Neural cell (in vitro differentiated cells): Measurements from ENCODE around the gene SFTPA2. TPM values are rescaled to one million over a fixed set of nuclear protein-coding genes. Genes with fewer than 3 reads are reported as not detected.
"Not testable (repeated sequence)": the region's sequence is repeated elsewhere in the genome, so short reads cannot be mapped to it uniquely, and the experiment has no call there.

Experiments used
- H2AFZ ChIP-seq: fragments of 200-600, 300-800 bp; sonication (generic), shearing (Covaris generic); 2 replicates; pipeline ENCODE4 v1.6.0; 2014; ENCODE audit warnings: low read depth, mild to moderate bottlenecking, antibody characterized with exemption, low read length, moderate library complexity
- H3F3A ChIP-seq: fragments of 200-600 bp; shearing (Covaris generic); 2 replicates; pipeline ENCODE4 v1.6.1; 2016; ENCODE audit warnings: mild to moderate bottlenecking, moderate library complexity, mixed read lengths, antibody characterized with exemption, low read length; ENCODE audit not compliant: insufficient read depth, poor library complexity, severe bottlenecking
- H3K27ac ChIP-seq: fragments of 200-600, 300-800 bp; sonication (generic), shearing (Covaris generic); 2 replicates; pipeline ENCODE4 v1.5.1; 2014; ENCODE audit warnings: mild to moderate bottlenecking, low read length, moderate library complexity
- H3K27me3 ChIP-seq: fragments of 300-800, 200-600 bp; sonication (generic), shearing (Covaris generic); 2 replicates; pipeline ENCODE4 v1.6.0; 2014; ENCODE audit warnings: mild to moderate bottlenecking, low read depth, low read length, moderate library complexity; ENCODE audit not compliant: insufficient read depth
- H3K36me3 ChIP-seq: fragments of 300-800, 200-600 bp; sonication (generic), shearing (Covaris generic); 2 replicates; pipeline ENCODE4 v1.5.1; 2014; ENCODE audit warnings: mild to moderate bottlenecking, antibody characterized with exemption, low read length, moderate library complexity; ENCODE audit not compliant: insufficient read depth
- H3K4me2 ChIP-seq: fragments of 300-800, 200-600 bp; sonication (generic), shearing (Covaris generic); 2 replicates; pipeline ENCODE4 v1.6.0; 2014; ENCODE audit warnings: mild to moderate bottlenecking, low read length
- H3K4me3 ChIP-seq: fragments of 300-800, 200-600 bp; sonication (generic), shearing (Covaris generic); 2 replicates; pipeline ENCODE4 v1.5.1; 2014; ENCODE audit warnings: mild to moderate bottlenecking, low read length, moderate library complexity
- H3K79me2 ChIP-seq: fragments of 200-600 bp; shearing (Covaris generic); replicated peaks from 2 replicates; pipeline ENCODE4 v1.6.0; 2014; ENCODE audit warnings: mild to moderate bottlenecking, low read length, moderate library complexity; ENCODE audit not compliant: insufficient read depth
- H3K9ac ChIP-seq: fragments of 300-800, 200-600 bp; sonication (generic), shearing (Covaris generic); 2 replicates; pipeline ENCODE4 v1.6.1; 2016; ENCODE audit warnings: mild to moderate bottlenecking, low read length, mixed read lengths
- H3K9me2 ChIP-seq: fragments of 200-600 bp; shearing (Covaris generic); 2 replicates; pipeline ENCODE4 v1.6.1; 2016; ENCODE audit warnings: mild to moderate bottlenecking, low read length, mixed read lengths; ENCODE audit not compliant: insufficient read depth
- H3K9me3 ChIP-seq: fragments of 200-600, 300-800 bp; sonication (generic), shearing (Covaris generic); 2 replicates; pipeline ENCODE4 v1.6.1; 2016; ENCODE audit warnings: mild to moderate bottlenecking, mixed run types, low read length, moderate library complexity, mixed read lengths
- H4K20me1 ChIP-seq: fragments of 200-600 bp; shearing (Covaris generic); 2 replicates; pipeline ENCODE4 v1.6.1; 2016; ENCODE audit warnings: mild to moderate bottlenecking, mixed run types; ENCODE audit not compliant: insufficient read depth
- polyA plus RNA-seq: library from polyadenylated mRNA; depleted of rRNA; stranded (reverse); fragments of >200 nt; gene quantifications from 2 replicates; pipeline ENCODE4 v1.2.3, GENCODE V29; 2014

SFTPA2 gene
- polyA plus RNA-seq, 1 donor from 2014 or later: 0.48 TPM

GRCh38 chr10:79528261-79528660, 31.9 kb downstream of the SFTPA2 start:
- not testable (repeated sequence) for H3K4me2 ChIP-seq, H3K79me2 ChIP-seq, H3F3A ChIP-seq, H3K9me3 ChIP-seq, H3K27ac ChIP-seq, H3K9ac ChIP-seq, H3K9me2 ChIP-seq, H3K36me3 ChIP-seq, H4K20me1 ChIP-seq, H3K27me3 ChIP-seq, H2AFZ ChIP-seq, H3K4me3 ChIP-seq

- not testable (repeated sequence) for H3K9me2 ChIP-seq, H3K27ac ChIP-seq, H3K9ac ChIP-seq, H3F3A ChIP-seq, H3K79me2 ChIP-seq, H3K4me2 ChIP-seq, H3K4me3 ChIP-seq, H2AFZ ChIP-seq, H3K27me3 ChIP-seq, H4K20me1 ChIP-seq, H3K36me3 ChIP-seq, H3K9me3 ChIP-seq
Measured at GRCh38 chr10:79525049-79525710, 35.0 kb downstream of the SFTPA2 start.

GRCh38 chr10:79523157-79523853, 36.9 kb downstream of the SFTPA2 start:
- not testable (repeated sequence) for H3K9me2 ChIP-seq, H3K4me3 ChIP-seq, H3K27me3 ChIP-seq, H4K20me1 ChIP-seq, H3K9ac ChIP-seq, H3K4me2 ChIP-seq, H3K9me3 ChIP-seq, H3F3A ChIP-seq, H3K79me2 ChIP-seq, H3K36me3 ChIP-seq, H3K27ac ChIP-seq, H2AFZ ChIP-seq

- not testable (repeated sequence) for H3K36me3 ChIP-seq, H3K9me2 ChIP-seq, H3K27me3 ChIP-seq, H2AFZ ChIP-seq, H3K4me2 ChIP-seq, H3K27ac ChIP-seq, H3K4me3 ChIP-seq, H3F3A ChIP-seq, H4K20me1 ChIP-seq, H3K79me2 ChIP-seq, H3K9me3 ChIP-seq, H3K9ac ChIP-seq
Measured at GRCh38 chr10:79522464-79522863, 37.7 kb downstream of the SFTPA2 start.

- not testable (repeated sequence) for H3K27me3 ChIP-seq, H3K9me3 ChIP-seq, H3K4me2 ChIP-seq, H3K4me3 ChIP-seq, H3K36me3 ChIP-seq, H2AFZ ChIP-seq, H3F3A ChIP-seq, H3K27ac ChIP-seq, H3K9ac ChIP-seq, H3K79me2 ChIP-seq, H4K20me1 ChIP-seq, H3K9me2 ChIP-seq
Measured at GRCh38 chr10:79521751-79522150, 38.5 kb downstream of the SFTPA2 start.

- not testable (repeated sequence) for H4K20me1 ChIP-seq, H3K4me3 ChIP-seq, H3K79me2 ChIP-seq, H3K9me2 ChIP-seq, H3K27ac ChIP-seq, H3K9me3 ChIP-seq, H3K36me3 ChIP-seq, H2AFZ ChIP-seq, H3F3A ChIP-seq, H3K9ac ChIP-seq, H3K27me3 ChIP-seq, H3K4me2 ChIP-seq
Measured at GRCh38 chr10:79517567-79517966, 42.6 kb downstream of the SFTPA2 start.

- not testable (repeated sequence) for H4K20me1 ChIP-seq, H3K79me2 ChIP-seq, H2AFZ ChIP-seq, H3K4me2 ChIP-seq, H3K27me3 ChIP-seq, H3F3A ChIP-seq, H3K4me3 ChIP-seq, H3K27ac ChIP-seq, H3K9me3 ChIP-seq, H3K9ac ChIP-seq, H3K36me3 ChIP-seq, H3K9me2 ChIP-seq
Measured at GRCh38 chr10:79516532-79517205, 43.5 kb downstream of the SFTPA2 start.
